Sigmoid colon (tissue), 4 donors: ENCODE measurements around the gene TAF6.

Experiments used
- EP300 ChIP-seq, 4 donors: sonication (generic); formaldehyde crosslinking; IDR thresholded peaks; one replicate each; pipeline ENCODE4 v1.6.1; 2017; ENCODE audit warnings: antibody characterized with exemption in 4 of 4
- POLR2A ChIP-seq, 2 donors: fragments of 450-650 bp; IDR thresholded peaks; one replicate each; pipeline ENCODE4 v1.6.1; 2016; ENCODE audit warnings: antibody characterized with exemption in 2 of 2, mild to moderate bottlenecking in 2 of 2, moderate library complexity in 2 of 2
- POLR2AphosphoS5 ChIP-seq, 4 donors: sonication (generic); formaldehyde crosslinking; IDR thresholded peaks; one replicate each; pipeline ENCODE4 v1.6.1; 2017; ENCODE audit warnings: antibody characterized with exemption in 4 of 4
- TF ChIP-seq, protein P1 (sequence below), 4 experiments: fragments of 450-650 bp in 3 of 4; fragments of 200-600 bp in 1 of 4; IDR thresholded peaks; one replicate each; pipeline ENCODE4 v1.5.1; 2016 to 2019; ENCODE audit warnings: antibody characterized with exemption in 4 of 4, mild to moderate bottlenecking in 3 of 4, moderate library complexity in 2 of 4

DNA sequence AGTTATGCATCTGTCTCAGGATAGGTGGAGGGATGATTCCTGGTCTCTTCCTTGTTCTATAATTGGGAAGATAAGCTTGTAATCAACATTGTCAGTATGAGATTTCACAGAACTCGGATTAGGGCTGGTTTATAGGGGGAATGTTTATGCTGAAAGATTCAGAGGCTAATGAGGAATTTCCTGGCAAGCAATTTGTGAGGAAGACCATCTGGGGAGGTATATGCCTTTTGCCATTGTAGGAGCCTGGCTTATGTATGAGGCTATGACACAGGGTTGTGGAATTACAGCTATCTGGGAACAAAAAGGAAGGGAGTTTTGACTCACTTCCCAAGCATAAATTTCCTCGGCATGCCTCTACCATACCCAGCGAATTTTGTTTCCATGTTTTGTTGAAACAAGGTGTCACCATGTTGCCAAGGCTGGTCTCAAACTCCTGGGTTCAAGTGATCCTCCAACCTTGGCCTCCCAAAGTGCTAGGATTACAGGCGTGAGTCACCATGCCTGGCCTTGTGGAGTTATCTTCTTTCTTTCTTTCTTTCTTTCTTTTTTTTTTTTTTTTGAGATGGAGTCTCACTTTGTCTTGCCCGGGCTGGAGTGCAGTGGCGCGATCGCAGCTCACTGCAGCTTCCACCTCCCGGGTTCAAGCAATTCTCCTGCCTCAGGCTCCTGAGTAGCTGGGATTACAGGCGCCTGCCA, 32.0 kb downstream of the TAF6 start:
- TF ChIP-seq, protein P1, sequence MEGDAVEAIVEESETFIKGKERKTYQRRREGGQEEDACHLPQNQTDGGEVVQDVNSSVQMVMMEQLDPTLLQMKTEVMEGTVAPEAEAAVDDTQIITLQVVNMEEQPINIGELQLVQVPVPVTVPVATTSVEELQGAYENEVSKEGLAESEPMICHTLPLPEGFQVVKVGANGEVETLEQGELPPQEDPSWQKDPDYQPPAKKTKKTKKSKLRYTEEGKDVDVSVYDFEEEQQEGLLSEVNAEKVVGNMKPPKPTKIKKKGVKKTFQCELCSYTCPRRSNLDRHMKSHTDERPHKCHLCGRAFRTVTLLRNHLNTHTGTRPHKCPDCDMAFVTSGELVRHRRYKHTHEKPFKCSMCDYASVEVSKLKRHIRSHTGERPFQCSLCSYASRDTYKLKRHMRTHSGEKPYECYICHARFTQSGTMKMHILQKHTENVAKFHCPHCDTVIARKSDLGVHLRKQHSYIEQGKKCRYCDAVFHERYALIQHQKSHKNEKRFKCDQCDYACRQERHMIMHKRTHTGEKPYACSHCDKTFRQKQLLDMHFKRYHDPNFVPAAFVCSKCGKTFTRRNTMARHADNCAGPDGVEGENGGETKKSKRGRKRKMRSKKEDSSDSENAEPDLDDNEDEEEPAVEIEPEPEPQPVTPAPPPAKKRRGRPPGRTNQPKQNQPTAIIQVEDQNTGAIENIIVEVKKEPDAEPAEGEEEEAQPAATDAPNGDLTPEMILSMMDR (IDR thresholded peaks at IDR 0.05) = no peak
- TF ChIP-seq POLR2A (IDR thresholded peaks at IDR 0.05) (no peak), POLR2AphosphoS5 (IDR thresholded peaks at IDR 0.05) (peak; percentile 89 to 99 (median 98)), EP300 (IDR thresholded peaks at IDR 0.05) (peak; percentile 73 to 94 (median 90))
